Measurements from ENCODE around the gene CMKLR1.

The CMKLR1 gene

GRCh38 chr12:108269224-108269623 is 69.9 kb downstream of the CMKLR1 start:
- DNase-seq (ENCODE audit: low read depth in 2 of 2, low spot score in 1 of 2) = no peak

- DNase-seq (ENCODE audit: low read depth in 2 of 2, low spot score in 1 of 2) = no peak
Measured at GRCh38 chr12:108268397-108268796, 70.7 kb downstream of the CMKLR1 start.

- DNase-seq (ENCODE audit: low read depth in 2 of 2, low spot score in 1 of 2) = no peak
Measured at GRCh38 chr12:108267450-108267849, 71.7 kb downstream of the CMKLR1 start.

GRCh38 chr12:108266131-108266530 is 73.0 kb downstream of the CMKLR1 start:
- DNase-seq (ENCODE audit: low read depth in 2 of 2, low spot score in 1 of 2) = no peak

GRCh38 chr12:108265505-108265904 is 73.6 kb downstream of the CMKLR1 start:
- DNase-seq (ENCODE audit: low read depth in 2 of 2, low spot score in 1 of 2) = no peak

GRCh38 chr12:108260969-108261368 is 78.1 kb downstream of the CMKLR1 start:
- no peak for DNase-seq (ENCODE audit: low read depth in 2 of 2, low spot score in 1 of 2)

GRCh38 chr12:108260039-108260438 is 79.1 kb downstream of the CMKLR1 start:
- no peak for DNase-seq (ENCODE audit: low read depth in 2 of 2, low spot score in 1 of 2)

- no peak for DNase-seq (ENCODE audit: low read depth in 2 of 2, low spot score in 1 of 2)
Measured at GRCh38 chr12:108257610-108258106, 81.5 kb downstream of the CMKLR1 start.

- no peak for DNase-seq (ENCODE audit: low read depth in 2 of 2, low spot score in 1 of 2)
Measured at GRCh38 chr12:108257004-108257403, 82.1 kb downstream of the CMKLR1 start.

GRCh38 chr12:108255252-108255602 is 83.9 kb downstream of the CMKLR1 start:
- no peak for DNase-seq (ENCODE audit: low read depth in 2 of 2, low spot score in 1 of 2)

GRCh38 chr12:108254517-108255251 is 84.4 kb downstream of the CMKLR1 start:
- DNase-seq (ENCODE audit: low read depth in 2 of 2, low spot score in 1 of 2) = no peak

GRCh38 chr12:108254030-108254429 is 85.1 kb downstream of the CMKLR1 start:
- DNase-seq (ENCODE audit: low read depth in 2 of 2, low spot score in 1 of 2) = no peak

GRCh38 chr12:108253540-108253939 is 85.6 kb downstream of the CMKLR1 start:
- DNase-seq (ENCODE audit: low read depth in 2 of 2, low spot score in 1 of 2) = no peak

GRCh38 chr12:108252523-108252922 is 86.6 kb downstream of the CMKLR1 start:
- no peak for DNase-seq (ENCODE audit: low read depth in 2 of 2, low spot score in 1 of 2)

- no peak for DNase-seq (ENCODE audit: low read depth in 2 of 2, low spot score in 1 of 2)
Measured at GRCh38 chr12:108248011-108248410, 91.1 kb downstream of the CMKLR1 start.

- no peak for DNase-seq (ENCODE audit: low read depth in 2 of 2, low spot score in 1 of 2)
Measured at GRCh38 chr12:108247130-108247529, 92.0 kb downstream of the CMKLR1 start.

GRCh38 chr12:108241986-108242703 is 97.0 kb downstream of the CMKLR1 start:
- no peak for DNase-seq (ENCODE audit: low read depth in 2 of 2, low spot score in 1 of 2)

- no peak for DNase-seq (ENCODE audit: low read depth in 2 of 2, low spot score in 1 of 2)
Measured at GRCh38 chr12:108240928-108241327, 98.2 kb downstream of the CMKLR1 start.

- DNase-seq (ENCODE audit: low read depth in 2 of 2, low spot score in 1 of 2) = no peak
Measured at GRCh38 chr12:108240027-108240785, 98.9 kb downstream of the CMKLR1 start.

GRCh38 chr12:108239378-108239777 is 99.7 kb downstream of the CMKLR1 start:
- DNase-seq (ENCODE audit: low read depth in 2 of 2, low spot score in 1 of 2) = no peak

- no peak for DNase-seq (ENCODE audit: low read depth in 2 of 2, low spot score in 1 of 2)
Measured at GRCh38 chr12:108238474-108238873, 100.6 kb downstream of the CMKLR1 start.
